ENCODE data around the gene RALB. TPM values are rescaled to one million over a fixed set of nuclear protein-coding genes. Genes with fewer than 3 reads are reported as not detected.

Gene RALB
- polyA plus RNA-seq, 1 donor (not counting 4 experiments of a cell fraction or from before 2014, with no cell fraction given): 80.8 TPM

DNA sequence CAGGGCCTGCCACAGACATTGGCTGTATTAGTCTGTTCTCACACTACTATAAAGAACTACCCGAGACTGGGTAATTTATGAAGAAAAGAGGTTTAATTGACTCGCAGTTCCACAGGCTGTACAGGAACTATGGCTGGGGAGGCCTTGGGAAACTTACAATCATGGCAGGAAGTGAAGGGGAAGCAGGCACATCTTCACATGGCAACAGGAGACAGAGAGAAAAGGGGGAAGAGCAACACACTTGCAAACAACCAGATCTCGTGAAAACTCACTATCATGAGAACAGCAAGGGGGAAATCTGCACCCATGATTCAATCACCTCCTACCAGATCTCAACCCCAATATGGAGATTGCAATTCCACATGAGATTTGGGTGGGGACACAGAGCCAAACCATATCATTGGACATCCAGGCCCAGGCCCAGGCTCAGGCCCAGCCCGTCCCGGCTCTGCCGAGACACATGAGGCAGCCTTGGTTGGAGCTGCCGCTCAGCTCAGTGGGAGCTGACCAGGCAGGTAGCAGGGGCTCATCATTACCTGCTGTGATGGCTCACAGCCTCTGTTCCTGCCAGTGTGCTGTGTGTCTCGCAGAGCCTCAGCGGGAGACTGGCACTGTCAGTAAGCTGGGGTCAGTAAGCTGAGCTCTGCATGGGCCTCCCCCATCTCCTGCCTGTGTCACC lies 8.6 kb upstream of the RALB start:
- Histone ChIP-seq H4K20me1 (ENCODE audit: control insufficient read depth, extremely low read depth, insufficient read depth, low read length) (no peaks in the 10 kb centered on the region), H3K9ac (ENCODE audit: control insufficient read depth, extremely low read depth, insufficient read depth, low read length) (no peak overlapping the region), H3K79me2 (ENCODE audit: control insufficient read depth, insufficient read depth, low read length) (no peaks in the 10 kb centered on the region), H3K27ac (ENCODE audit: control insufficient read depth, insufficient read depth, low read length) (no peak overlapping the region), H3K4me1 (ENCODE audit: control insufficient read depth, extremely low read depth, insufficient read depth, low read length) (peaks cover 36% of the 10 kb centered on the region), H3K27me3 (ENCODE audit: control insufficient read depth, extremely low read depth, insufficient read depth, low read length) (no peaks in the 10 kb centered on the region), H3K9me1 (ENCODE audit: control insufficient read depth, extremely low read depth, insufficient read depth, low read length) (peaks cover 2% of the 10 kb centered on the region), H3K36me3 (ENCODE audit: control insufficient read depth in 2 of 2, extremely low read depth in 1 of 2, insufficient read depth in 2 of 2, low read length in 2 of 2) (no peaks in the 10 kb centered on the region), H2AFZ (ENCODE audit: control insufficient read depth, low read length) (no peak overlapping the region), H3K9me3 (ENCODE audit: control insufficient read depth, low read depth, low read length) (no peaks in the 10 kb centered on the region), H3K4me2 (ENCODE audit: control insufficient read depth, extremely low read depth, insufficient read depth, low read depth, low read length) (no peak overlapping the region), H3K4me3 (ENCODE audit: control insufficient read depth in 2 of 3, extremely low read depth in 1 of 3, insufficient read depth in 2 of 3, low read depth in 1 of 3, low read length in 3 of 3) (no peak overlapping the region)
- DNase-seq (ENCODE audit: low read depth, low spot score) (no peak), FAIRE-seq (no peak)
- dilution Hi-C loops (cut with MboI; ENCODE audit: extremely low pct_ligation_motif_present, low sequenced_read_pairs): no loop called here
- TF ChIP-seq EZH2 (IDR thresholded peaks at IDR 0.05; ENCODE audit: low read length): no peak
- TF ChIP-seq CTCF (optimal IDR thresholded peaks at IDR 0.05 in 1 of 3, IDR thresholded peaks at IDR 0.05 in 1 of 3, conservative IDR thresholded peaks at IDR 0.05 in 1 of 3; ENCODE audit: extremely low read depth in 1 of 3, insufficient read depth in 2 of 3, low read length in 3 of 3): no peak

GRCh38 chr2:120244656-120245519 lies 7.8 kb upstream of the RALB start:
- Histone ChIP-seq H3K27me3 (ENCODE audit: control insufficient read depth, extremely low read depth, insufficient read depth, low read length) (no peaks in the 10 kb centered on the region), H3K4me2 (ENCODE audit: control insufficient read depth, extremely low read depth, insufficient read depth, low read depth, low read length) (no peak overlapping the region), H3K4me3 (ENCODE audit: control insufficient read depth in 2 of 3, extremely low read depth in 1 of 3, insufficient read depth in 2 of 3, low read depth in 1 of 3, low read length in 3 of 3) (no peak overlapping the region), H3K4me1 (ENCODE audit: control insufficient read depth, extremely low read depth, insufficient read depth, low read length) (peaks cover 27% of the 10 kb centered on the region), H3K9ac (ENCODE audit: control insufficient read depth, extremely low read depth, insufficient read depth, low read length) (no peak overlapping the region), H2AFZ (ENCODE audit: control insufficient read depth, low read length) (no peak overlapping the region), H3K9me1 (ENCODE audit: control insufficient read depth, extremely low read depth, insufficient read depth, low read length) (no peaks in the 10 kb centered on the region), H3K9me3 (ENCODE audit: control insufficient read depth, low read depth, low read length) (no peaks in the 10 kb centered on the region), H3K36me3 (ENCODE audit: control insufficient read depth in 2 of 2, extremely low read depth in 1 of 2, insufficient read depth in 2 of 2, low read length in 2 of 2) (no peaks in the 10 kb centered on the region), H3K27ac (ENCODE audit: control insufficient read depth, insufficient read depth, low read length) (no peak overlapping the region), H3K79me2 (ENCODE audit: control insufficient read depth, insufficient read depth, low read length) (no peaks in the 10 kb centered on the region), H4K20me1 (ENCODE audit: control insufficient read depth, extremely low read depth, insufficient read depth, low read length) (no peaks in the 10 kb centered on the region)
- DNase-seq (ENCODE audit: low read depth, low spot score) (no peak), FAIRE-seq (no peak)
- dilution Hi-C loops (cut with MboI; ENCODE audit: extremely low pct_ligation_motif_present, low sequenced_read_pairs): no loop called here
- TF ChIP-seq EZH2 (IDR thresholded peaks at IDR 0.05; ENCODE audit: low read length): no peak
- TF ChIP-seq CTCF (optimal IDR thresholded peaks at IDR 0.05 in 1 of 3, IDR thresholded peaks at IDR 0.05 in 1 of 3, conservative IDR thresholded peaks at IDR 0.05 in 1 of 3; ENCODE audit: extremely low read depth in 1 of 3, insufficient read depth in 2 of 3, low read length in 3 of 3): no peak
